H1 (cell line): ENCODE measurements around the gene TXNL4A. TPM values are rescaled to one million over a fixed set of nuclear protein-coding genes. Genes with fewer than 3 reads are reported as not detected.

Source experiments
- CTCF ChIA-PET: fragments of 300-600 bp; sonication (Branson Sonifier 250); formaldehyde crosslinking; loops from one replicate; lab custom pipeline; 2021; ENCODE audit not compliant: partially characterized antibody; lab: Charles Lee
- POLR2A ChIA-PET: fragments of 300-600 bp; sonication (Branson Sonifier 250); formaldehyde crosslinking; loops from one replicate; lab custom pipeline; 2021; ENCODE audit warnings: inconsistent platforms; ENCODE audit not compliant: partially characterized antibody; lab: Charles Lee
- DNase-seq, 2 experiments: peaks; one replicate each; pipeline versions ENCODE4 v3.0.0 to v3.0.0-alpha.2; 2010 to 2022; ENCODE audit warnings: low spot score in 2 of 2, low read depth in 1 of 2, mixed read lengths in 1 of 2
- FAIRE-seq: peaks from 2 replicates; lab custom pipeline; 2011; peaks lifted over from hg19 to GRCh38; lab: Jason Lieb, UNC
- H2AFZ ChIP-seq: 2 replicates; pipeline ENCODE4 v1.8.1; 2012; ENCODE audit warnings: low read length, inconsistent platforms
- H2AK5ac ChIP-seq: 2 replicates; pipeline ENCODE4 v1.6.1; 2013; ENCODE audit warnings: low read depth, low read length
- H2BK120ac ChIP-seq: replicated peaks from 2 replicates; pipeline ENCODE3; 2013; ENCODE audit warnings: low read depth, low read length, inconsistent platforms
- H2BK12ac ChIP-seq: 2 replicates; pipeline ENCODE4 v1.6.1; 2013; ENCODE audit warnings: low read depth, low read length
- H2BK15ac ChIP-seq: 2 replicates; pipeline ENCODE4 v1.6.1; 2013; ENCODE audit warnings: low read length
- H2BK20ac ChIP-seq: 2 replicates; pipeline ENCODE4 v1.6.1; 2013; ENCODE audit warnings: low read length
- H2BK5ac ChIP-seq: 2 replicates; pipeline ENCODE4 v1.6.1; 2013; ENCODE audit warnings: low read depth, low read length
- H3K14ac ChIP-seq: 2 replicates; pipeline ENCODE4 v1.6.1; 2013; ENCODE audit warnings: inconsistent platforms; ENCODE audit not compliant: insufficient read length
- H3K18ac ChIP-seq: 2 replicates; pipeline ENCODE4 v1.6.1; 2013; ENCODE audit warnings: low read length; ENCODE audit errors: extremely low read depth
- H3K23ac ChIP-seq: 2 replicates; pipeline ENCODE4 v1.6.1; 2013; ENCODE audit warnings: inconsistent platforms; ENCODE audit not compliant: insufficient read length
- H3K23me2 ChIP-seq: 2 replicates; pipeline ENCODE4 v1.6.1; 2013; ENCODE audit warnings: low read depth, low read length
- H3K27ac ChIP-seq: 2 replicates; pipeline ENCODE4 v1.6.1; 2011; ENCODE audit warnings: low read depth, low read length, inconsistent platforms
- H3K27me3 ChIP-seq, 4 experiments: replicated peaks in 1 of 4; 1 replicate in 1 of 4; 2 replicates in 3 of 4; pipeline versions ENCODE4 v1.6.1 to v1.8.1; 2011 to 2013; ENCODE audit warnings: low read length in 3 of 4, mild to moderate bottlenecking in 3 of 4, inconsistent platforms in 2 of 4, mixed read lengths in 2 of 4, moderate library complexity in 1 of 4; ENCODE audit not compliant: control insufficient read depth in 3 of 4, insufficient read depth in 3 of 4; ENCODE audit errors: extremely low read depth in 1 of 4
- H3K36me3 ChIP-seq, 4 experiments: 2 replicates each; pipeline versions ENCODE4 v1.6.1 to v1.8.1; 2011 to 2013; ENCODE audit warnings: mild to moderate bottlenecking in 4 of 4, low read length in 3 of 4, moderate library complexity in 2 of 4, control low read depth in 1 of 4, inconsistent platforms in 1 of 4; ENCODE audit not compliant: insufficient read depth in 4 of 4, control insufficient read depth in 2 of 4
- H3K4ac ChIP-seq: replicated peaks from 2 replicates; pipeline ENCODE3; 2013; ENCODE audit warnings: low read length, low read depth, mixed read lengths, inconsistent platforms; ENCODE audit not compliant: insufficient read length
- H3K4me1 ChIP-seq, 4 experiments: replicated peaks in 1 of 4; 1 replicate in 1 of 4; 2 replicates in 3 of 4; pipeline versions ENCODE4 v1.6.1 to v1.8.1; 2011 to 2013; ENCODE audit warnings: low read length in 3 of 4, inconsistent platforms in 2 of 4, mixed read lengths in 1 of 4; ENCODE audit not compliant: insufficient read depth in 4 of 4, control insufficient read depth in 3 of 4
- H3K4me2 ChIP-seq, 2 experiments: 2 replicates each; pipeline versions ENCODE4 v1.6.1 to v1.8.1; 2011 to 2013; ENCODE audit warnings: low read depth in 2 of 2, low read length in 2 of 2, control low read depth in 1 of 2, inconsistent platforms in 1 of 2, mild to moderate bottlenecking in 1 of 2; ENCODE audit not compliant: insufficient read depth in 1 of 2
- H3K4me3 ChIP-seq, 4 experiments: fragments of 200-600, 300-600 bp in 1 of 4; sonication (generic), shearing (Covaris generic), sonication (Bioruptor Twin) in 1 of 4; 2 replicates each; pipeline versions ENCODE4 v1.5.1 to v1.8.1; 2011 to 2016; ENCODE audit warnings: low read length in 4 of 4, low read depth in 3 of 4, control low read depth in 2 of 4, inconsistent platforms in 2 of 4, mild to moderate bottlenecking in 2 of 4, mixed read lengths in 1 of 4, moderate library complexity in 1 of 4; ENCODE audit not compliant: insufficient read depth in 2 of 4; ENCODE audit errors: extremely low read depth in 1 of 4
- H3K56ac ChIP-seq: replicated peaks from 2 replicates; pipeline ENCODE3; 2013; ENCODE audit warnings: low read depth, mild to moderate bottlenecking, mixed read lengths, low read length, inconsistent platforms; ENCODE audit not compliant: insufficient read length
- H3K79me1 ChIP-seq: 2 replicates; pipeline ENCODE4 v1.6.1; 2013; ENCODE audit warnings: low read depth, low read length, control low read depth
- H3K79me2 ChIP-seq, 2 experiments: 2 replicates each; pipeline versions ENCODE4 v1.6.1 to v1.8.1; 2012 to 2013; ENCODE audit warnings: low read length in 2 of 2, mild to moderate bottlenecking in 2 of 2, inconsistent platforms in 1 of 2; ENCODE audit not compliant: insufficient read depth in 2 of 2, control insufficient read depth in 1 of 2
- H3K9ac ChIP-seq, 4 experiments: replicated peaks in 1 of 4; 1 replicate in 1 of 4; 2 replicates in 3 of 4; pipeline versions ENCODE4 v1.6.1 to v1.8.1; 2011 to 2013; ENCODE audit warnings: low read depth in 3 of 4, low read length in 3 of 4, control low read depth in 2 of 4, mild to moderate bottlenecking in 2 of 4, moderate library complexity in 2 of 4, inconsistent platforms in 1 of 4; ENCODE audit errors: extremely low read depth in 1 of 4
- H3K9me3 ChIP-seq, 2 experiments: 2 replicates each; pipeline versions ENCODE4 v1.6.1 to v1.8.1; 2012 to 2013; ENCODE audit warnings: mild to moderate bottlenecking in 2 of 2, moderate library complexity in 2 of 2, control low read depth in 1 of 2, inconsistent platforms in 1 of 2, low read depth in 1 of 2, low read length in 1 of 2, mixed read lengths in 1 of 2; ENCODE audit not compliant: insufficient read depth in 2 of 2
- H4K20me1 ChIP-seq, 2 experiments: replicated peaks in 1 of 2; 2 replicates each; pipeline versions ENCODE3 to v1.8.1; 2011 to 2013; ENCODE audit warnings: inconsistent platforms in 2 of 2, low read length in 2 of 2, mild to moderate bottlenecking in 1 of 2; ENCODE audit not compliant: insufficient read depth in 2 of 2, control insufficient read depth in 1 of 2
- H4K5ac ChIP-seq: 2 replicates; pipeline ENCODE4 v1.6.1; 2013; ENCODE audit warnings: low read length, low read depth, mixed read lengths, inconsistent platforms; ENCODE audit not compliant: insufficient read length
- H4K8ac ChIP-seq: 2 replicates; pipeline ENCODE4 v1.8.0; 2013; ENCODE audit warnings: mild to moderate bottlenecking, moderate library complexity, low read length, inconsistent platforms; ENCODE audit not compliant: insufficient read depth; ENCODE audit errors: extremely low read depth
- H4K91ac ChIP-seq: replicated peaks from 2 replicates; pipeline ENCODE3; 2013; ENCODE audit warnings: low read length, mixed read lengths, inconsistent platforms; ENCODE audit not compliant: insufficient read length
- JUN ChIP-seq: IDR thresholded peaks from 2 replicates; pipeline ENCODE4 v1.6.1; 2011; ENCODE audit warnings: low read depth, mild to moderate bottlenecking, improper control_type of control experiment, low read length
- KDM1A ChIP-seq: fragments of 200-600, 300-600 bp; sonication (generic); IDR thresholded peaks from 2 replicates; pipeline ENCODE4 v1.7.1; 2016; ENCODE audit warnings: mild to moderate bottlenecking, low read length, borderline replicate concordance
- NANOG ChIP-seq: IDR thresholded peaks from 2 replicates; pipeline ENCODE4 v1.6.1; 2011; ENCODE audit warnings: low read length, low read depth, mild to moderate bottlenecking, inconsistent platforms; ENCODE audit not compliant: insufficient read depth, poor library complexity, severe bottlenecking
- TCF12 ChIP-seq: IDR thresholded peaks from 2 replicates; pipeline ENCODE4 v1.6.1; 2011; ENCODE audit warnings: low read depth, mild to moderate bottlenecking, low read length
- YY1 ChIP-seq: IDR thresholded peaks from 2 replicates; pipeline ENCODE4 v1.6.1; 2011; ENCODE audit warnings: low read depth, mild to moderate bottlenecking, low read length
- WGBS, 2 experiments: shearing (Covaris generic) in 1 of 2; methylation state at CpG; one replicate each; pipeline versions ENCODE4 v1.1.6 to v1.1.7; 2013 to 2015; ENCODE audit warnings: low lambda C conversion rate in 2 of 2, mixed read lengths in 2 of 2, inconsistent platforms in 1 of 2, low coverage in 1 of 2, missing lambda C conversion rate in 1 of 2; ENCODE audit not compliant: insufficient replicate concordance in 2 of 2, insufficient coverage in 1 of 2, insufficient read length in 1 of 2; ENCODE audit errors: extremely low coverage in 1 of 2, missing lambda C conversion rate in 1 of 2; 5-methylcytosine and 5-hydroxymethylcytosine counted together
- polyA plus RNA-seq, 7 experiments: library from polyadenylated mRNA; depleted of rRNA in 3 of 7; stranded (reverse) in 5 of 7; unstranded in 2 of 7; fragments of >200 nt in 5 of 7; fragments of 200-250 nt in 2 of 7; gene quantifications; 1 replicate in 5 of 7; 2 replicates in 1 of 7; 4 replicates in 1 of 7; pipeline versions ENCODE4 v1.2.1 to v1.2.3, GENCODE V29; 2011 to 2013; ENCODE audit warnings: missing spikeins in 2 of 7, mixed read lengths in 2 of 7
- total RNA-seq: library from RNA; stranded (reverse); fragmentation: NEBNext Ultra II Directional; extraction: Animal tissue kit (Norgen Biotek cat#: 25700); gene quantifications from 2 replicates; pipeline ENCODE4 v1.2.1, GENCODE V29; 2021

TXNL4A gene
- total and polyA plus RNA-seq, 2 of the 8 experiments (the other 6 are each of a cell fraction or from before 2014, with no cell fraction given) = 169 to 181 TPM

GRCh38 chr18:80022613-80023012 lies 34.2 kb upstream of the TXNL4A start:
- peaks cover 54 to 71% of the 10 kb centered on the region in 2 experiments for H3K9me3 ChIP-seq
- peak overlapping the region in 1 of 4 experiments; percentile 13; a peak in 1 of 8 replicates for H3K4me3 ChIP-seq
- no peaks in the 10 kb centered on the region for H3K36me3 ChIP-seq
- no peak overlapping the region for H4K5ac ChIP-seq
- no peak overlapping the region for H2BK12ac ChIP-seq
- no peak overlapping the region for H3K23ac ChIP-seq
- TF ChIP-seq JUN (no peak), KDM1A (peak; percentile 61; the same call in 1 of the 2 replicates), NANOG (no peak), YY1 (0 out of 2 replicates have a peak, but pooled peaks have one; percentile 47), TCF12 (0 out of 2 replicates have a peak, but pooled peaks have one; percentile 27)
- H2AK5ac ChIP-seq = no peak overlapping the region
- no peaks in the 10 kb centered on the region for H3K79me2 ChIP-seq
- ChIA-PET POLR2A (interaction anchor here (1.5 kb wide), 1 partner anchor 38 kb away, joined by 5 read pairs; no protein-coding TSS in a partner anchor), CTCF (interaction anchor here (1.3 kb wide), 2 partner anchors 134 to 233 kb away, joined by 4 to 7 read pairs; no protein-coding TSS in a partner anchor)
- H3K4me2 ChIP-seq = no peak overlapping the region
- no peak overlapping the region for H3K18ac ChIP-seq
- 67% methylated on average over 1 of the region's 1 CpG; no CpG with 5 or more reads in 1 of the 2 experiments for WGBS, 2 experiments
- H3K23me2 ChIP-seq = no peaks in the 10 kb centered on the region
- no peak for DNase-seq
- H4K8ac ChIP-seq = no peak overlapping the region
- H3K79me1 ChIP-seq = no peaks in the 10 kb centered on the region
- no peak overlapping the region for H3K4ac ChIP-seq
- no peak overlapping the region for H2BK15ac ChIP-seq
- H2BK120ac ChIP-seq = no peak overlapping the region
- H3K4me1 ChIP-seq = no peaks in the 10 kb centered on the region
- H4K20me1 ChIP-seq = no peaks in the 10 kb centered on the region
- H3K27me3 ChIP-seq = no peaks in the 10 kb centered on the region
- no peak overlapping the region for H3K27ac ChIP-seq
- H2BK20ac ChIP-seq = no peak overlapping the region
- H3K56ac ChIP-seq = no peak overlapping the region
- FAIRE-seq = no peak
- no peak overlapping the region for H2BK5ac ChIP-seq
- H2AFZ ChIP-seq = no peak overlapping the region
- no peak overlapping the region for H3K14ac ChIP-seq
- H4K91ac ChIP-seq = no peak overlapping the region
- H3K9ac ChIP-seq = no peak overlapping the region
